Measurements from ENCODE around the gene TNPO1.
"Not testable (repeated sequence)": the region's sequence is repeated elsewhere in the genome, so short reads cannot be mapped to it uniquely, and the experiment has no call there.

The TNPO1 gene

GRCh38 chr5:72920690-72921502 is 104.4 kb downstream of the TNPO1 start:
- Histone ChIP-seq H3K4me3 (no peak overlapping the region), H3K27ac (no peak overlapping the region)
- DNase-seq (ENCODE audit: low spot score): no peak
- TF ChIP-seq, protein P1, sequence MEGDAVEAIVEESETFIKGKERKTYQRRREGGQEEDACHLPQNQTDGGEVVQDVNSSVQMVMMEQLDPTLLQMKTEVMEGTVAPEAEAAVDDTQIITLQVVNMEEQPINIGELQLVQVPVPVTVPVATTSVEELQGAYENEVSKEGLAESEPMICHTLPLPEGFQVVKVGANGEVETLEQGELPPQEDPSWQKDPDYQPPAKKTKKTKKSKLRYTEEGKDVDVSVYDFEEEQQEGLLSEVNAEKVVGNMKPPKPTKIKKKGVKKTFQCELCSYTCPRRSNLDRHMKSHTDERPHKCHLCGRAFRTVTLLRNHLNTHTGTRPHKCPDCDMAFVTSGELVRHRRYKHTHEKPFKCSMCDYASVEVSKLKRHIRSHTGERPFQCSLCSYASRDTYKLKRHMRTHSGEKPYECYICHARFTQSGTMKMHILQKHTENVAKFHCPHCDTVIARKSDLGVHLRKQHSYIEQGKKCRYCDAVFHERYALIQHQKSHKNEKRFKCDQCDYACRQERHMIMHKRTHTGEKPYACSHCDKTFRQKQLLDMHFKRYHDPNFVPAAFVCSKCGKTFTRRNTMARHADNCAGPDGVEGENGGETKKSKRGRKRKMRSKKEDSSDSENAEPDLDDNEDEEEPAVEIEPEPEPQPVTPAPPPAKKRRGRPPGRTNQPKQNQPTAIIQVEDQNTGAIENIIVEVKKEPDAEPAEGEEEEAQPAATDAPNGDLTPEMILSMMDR (IDR thresholded peaks at IDR 0.05): no peak

DNA sequence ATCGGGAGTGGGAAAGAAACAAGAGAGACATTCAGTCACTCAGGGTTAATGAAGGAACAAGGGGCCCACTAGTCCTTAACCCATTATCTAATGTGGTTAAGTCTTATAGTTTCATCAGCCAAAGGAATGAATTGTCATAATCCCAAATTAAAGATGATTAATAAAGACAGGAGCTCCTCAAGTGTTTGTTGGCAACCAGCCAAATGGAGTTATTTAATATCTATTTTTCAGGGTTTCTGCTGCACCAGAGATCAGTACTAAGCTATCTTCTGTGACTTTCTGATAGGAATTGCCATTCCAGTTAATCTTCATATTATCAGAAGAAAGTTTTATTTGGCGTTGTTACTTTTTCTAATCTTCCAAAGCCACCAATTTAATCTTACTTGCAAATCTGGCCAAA is 105.4 kb downstream of the TNPO1 start:
- Histone ChIP-seq H3K4me3 (no peak overlapping the region), H3K27ac (no peak overlapping the region)
- no peak for DNase-seq (ENCODE audit: low spot score)

DNA sequence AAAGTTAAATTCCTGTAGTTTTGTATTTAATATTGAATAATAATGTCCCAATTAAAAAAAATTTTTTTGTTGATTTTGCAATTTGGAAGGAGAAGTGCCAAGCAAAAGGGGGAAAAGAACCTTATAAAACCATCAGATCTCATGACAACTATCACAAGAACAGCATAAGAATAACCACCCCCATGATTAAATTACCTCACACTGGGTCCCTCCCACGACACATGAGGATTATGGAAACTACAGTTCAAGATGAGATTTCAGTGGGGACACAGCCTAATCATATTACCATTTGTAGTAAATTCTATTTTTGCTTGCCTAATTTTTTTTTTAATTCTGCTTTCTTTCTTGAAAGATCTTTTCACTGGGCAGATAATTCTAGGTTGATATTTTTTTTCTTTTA is 106.0 kb downstream of the TNPO1 start:
- no peak for DNase-seq (ENCODE audit: low spot score)
- H3K27ac ChIP-seq: no peak overlapping the region
- TF ChIP-seq, protein P1 (IDR thresholded peaks at IDR 0.05): no peak
- no peak overlapping the region for H3K4me3 ChIP-seq

More for the DNA sequence above, 105.4 kb downstream of the TNPO1 start:
- TF ChIP-seq, protein P1 (IDR thresholded peaks at IDR 0.05): no peak

DNA sequence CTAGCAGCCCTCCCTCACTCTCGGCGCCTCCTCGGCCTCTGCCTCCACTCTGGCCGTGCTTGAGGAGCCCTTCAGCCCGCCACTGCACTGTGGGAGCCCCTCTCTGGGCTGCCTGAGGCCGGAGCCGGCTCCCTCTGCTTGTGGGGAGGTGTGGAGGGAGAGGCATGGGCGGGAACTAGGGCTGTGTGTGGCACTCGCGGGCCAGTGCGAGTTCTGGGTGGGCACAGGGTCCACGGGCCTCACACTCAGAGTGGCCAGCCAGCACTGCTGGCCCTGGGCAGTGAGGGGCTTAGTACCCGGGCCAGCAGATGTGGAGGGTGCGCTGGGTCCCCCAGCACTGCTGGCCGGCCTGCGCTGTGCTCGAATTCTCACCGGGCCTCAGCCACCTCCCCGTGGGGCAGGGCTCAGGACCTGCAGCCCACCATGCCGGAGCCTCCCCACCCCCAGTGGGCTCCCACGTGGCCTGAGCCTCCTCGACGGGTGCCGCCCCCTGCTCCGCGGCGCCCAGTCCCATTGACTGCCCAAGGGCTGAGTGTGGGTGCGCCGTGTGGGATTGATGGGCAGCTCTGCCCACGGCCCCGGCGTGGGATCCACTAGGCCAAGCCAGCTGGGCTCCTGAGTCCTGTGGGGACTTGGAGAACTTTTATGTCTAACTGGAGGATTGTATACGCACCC is 109.0 kb downstream of the TNPO1 start:
- Histone ChIP-seq H3K4me3 (no peak overlapping the region), H3K27ac (no peak overlapping the region)
- TF ChIP-seq, protein P1 (IDR thresholded peaks at IDR 0.05): no peak
- no peak for DNase-seq (ENCODE audit: low spot score)

- DNase-seq (ENCODE audit: low spot score); H3K4me3 ChIP-seq; H3K27ac ChIP-seq: not testable (repeated sequence)
Observed at GRCh38 chr5:72932686-72933085, 116.2 kb downstream of the TNPO1 start.

DNA sequence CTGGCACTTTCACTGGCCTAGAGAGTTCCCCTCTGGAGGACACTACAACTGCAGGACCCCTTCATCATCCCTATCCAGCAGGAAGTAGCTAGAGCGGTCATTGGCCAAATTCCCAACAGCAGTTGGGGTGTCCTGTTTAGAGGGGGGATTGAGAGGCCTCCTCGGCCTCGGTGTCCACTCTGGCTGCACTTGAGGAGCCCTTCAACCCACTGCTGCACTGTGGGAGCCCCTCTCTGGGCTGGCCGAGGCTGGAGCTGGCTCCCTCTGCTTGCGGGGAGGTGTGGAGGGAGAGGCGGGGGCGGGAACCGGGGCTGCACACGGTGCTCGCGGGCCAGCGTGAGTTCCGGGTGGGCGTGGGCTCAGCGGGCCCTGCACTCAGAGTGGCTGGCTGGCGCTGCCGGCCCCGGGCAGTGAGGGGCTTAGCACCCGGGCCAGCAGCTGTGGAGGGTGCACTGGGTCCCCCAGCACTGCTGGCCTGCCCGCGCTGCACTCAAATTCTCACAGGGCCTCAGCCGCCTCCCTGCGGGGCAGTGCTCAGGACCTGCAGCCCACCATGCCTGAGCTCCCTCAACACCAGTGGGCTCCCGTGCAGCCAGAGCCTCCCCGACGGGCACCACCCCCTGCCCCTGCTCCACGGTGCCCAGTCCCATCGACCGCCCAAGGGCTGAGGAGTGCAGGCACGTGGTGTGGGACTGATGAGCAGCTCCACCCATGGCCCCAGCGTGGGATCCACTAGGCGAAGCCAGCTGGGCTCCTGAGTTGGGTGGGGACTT is 118.7 kb downstream of the TNPO1 start:
- DNase-seq (ENCODE audit: low spot score); H3K4me3 ChIP-seq; H3K27ac ChIP-seq: not testable (repeated sequence)

GRCh38 chr5:72936893-72937292 is 120.4 kb downstream of the TNPO1 start:
- DNase-seq (ENCODE audit: low spot score): no peak
- Histone ChIP-seq H3K4me3 (no peak overlapping the region), H3K27ac (peak overlapping the region in 1 of 2 donors; percentile 66)
- TF ChIP-seq, protein P1 (IDR thresholded peaks at IDR 0.05): no peak
